Ascending aorta (tissue), 2 donors: ENCODE measurements around the gene DSN1. TPM values are rescaled to one million over a fixed set of nuclear protein-coding genes. Genes with fewer than 3 reads are reported as not detected.
A peak's percentile ranks its signal among the peaks of the same experiment; 100 is the strongest.

Experiments used
- DNase-seq, 2 donors: peaks; one replicate each; pipeline ENCODE4 v3.0.0-alpha.2; 2019; ENCODE audit warnings: low spot score in 2 of 2
- H3K27ac ChIP-seq, 2 donors: fragments of 200-600 bp; sonication (generic); one replicate each; pipeline ENCODE4 v1.5.1; 2016 to 2017; ENCODE audit warnings: mild to moderate bottlenecking in 1 of 2
- H3K27me3 ChIP-seq: fragments of 200-600 bp; sonication (generic); one replicate; pipeline ENCODE4 v1.5.1; 2017
- H3K36me3 ChIP-seq, 2 donors: fragments of 200-600 bp; sonication (generic); one replicate each; pipeline ENCODE4 v1.5.1; 2016
- H3K4me1 ChIP-seq, 2 donors: fragments of 200-600 bp; sonication (generic); one replicate each; pipeline ENCODE4 v1.5.1; 2016 to 2017; ENCODE audit warnings: mild to moderate bottlenecking in 1 of 2
- H3K4me3 ChIP-seq, 2 donors: fragments of 200-600 bp; sonication (generic); one replicate each; pipeline ENCODE4 v1.5.1; 2016 to 2017; ENCODE audit warnings: mild to moderate bottlenecking in 1 of 2
- H3K9me3 ChIP-seq, 2 donors: fragments of 200-600 bp; sonication (generic); one replicate each; pipeline ENCODE4 v1.5.1; 2016
- intact Hi-C: fragments of 100-400 bp; cut with DNase I; formaldehyde crosslinking; loops from one replicate; pipeline ENCODE4 v1.15.1; 2023
- total RNA-seq: library from RNA; depleted of rRNA; stranded (reverse); fragments of >200 nt; gene quantifications from one replicate; pipeline ENCODE4 v1.1.0, GENCODE V29; 2016
- TF ChIP-seq, protein P1 (sequence below), 3 experiments: fragments of 200-600 bp in 2 of 3; fragments of 450-650 bp in 1 of 3; sonication (generic) in 2 of 3; IDR thresholded peaks; one replicate each; pipeline ENCODE4 v1.5.1; 2016 to 2019; ENCODE audit warnings: antibody characterized with exemption in 3 of 3, mild to moderate bottlenecking in 1 of 3, moderate library complexity in 1 of 3

DSN1 gene
- total RNA-seq, 1 donor from 2014 or later = 26.9 TPM

DNA sequence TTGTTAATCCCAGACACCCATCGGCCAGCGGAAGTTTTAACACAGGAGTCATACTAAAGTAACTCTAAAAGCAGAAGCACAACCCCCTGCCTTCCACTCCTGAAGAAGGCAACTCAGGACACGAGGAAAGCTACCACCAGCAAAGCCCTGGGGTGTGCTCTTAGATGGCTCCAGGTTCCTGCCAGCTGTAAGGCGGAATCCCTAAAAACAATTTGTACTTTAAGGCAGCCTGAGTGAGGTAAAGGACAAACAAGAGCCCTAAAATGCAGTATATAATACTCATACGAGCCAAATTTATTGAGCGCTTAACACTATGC is 36.4 kb downstream of the DSN1 start:
- H3K27ac ChIP-seq = peak overlapping the region in 1 of 2 donors; percentile 34
- no peaks in the 10 kb centered on the region for H3K36me3 ChIP-seq
- intact Hi-C loops = no loop called here

DNA sequence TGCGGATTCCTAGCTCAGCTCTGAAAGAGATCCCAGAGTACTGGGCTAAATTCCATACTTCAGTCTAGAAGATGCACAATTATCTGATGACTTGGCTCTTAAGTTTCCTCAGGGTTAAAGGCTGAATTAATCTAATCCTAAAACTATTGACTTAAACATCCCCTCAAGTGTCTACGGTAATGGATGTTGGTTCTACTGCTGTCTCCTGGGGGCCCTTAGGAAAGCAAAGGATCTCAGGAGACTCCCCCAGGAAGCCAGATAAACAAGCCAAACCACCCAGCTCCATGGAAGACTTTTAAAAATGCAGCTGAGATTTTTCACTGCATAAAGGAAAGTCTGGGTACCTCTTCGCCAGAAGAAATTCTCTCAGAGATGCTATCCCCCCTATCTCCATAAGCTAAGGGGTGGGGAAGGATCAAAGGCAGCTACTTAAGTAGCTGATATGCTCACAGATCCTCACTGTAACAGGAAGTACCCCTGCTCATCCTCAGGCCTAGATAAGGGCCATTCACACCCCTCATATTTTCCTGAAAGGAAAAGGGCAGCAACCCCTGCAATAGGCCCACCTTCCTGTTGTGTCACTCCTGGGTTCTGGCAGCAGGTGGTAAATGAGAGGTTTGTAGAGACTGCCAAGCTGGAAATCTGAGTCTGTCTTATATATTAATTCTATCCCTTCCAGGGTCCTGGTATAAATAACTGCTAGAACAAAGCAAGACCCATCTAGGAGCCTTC is 36.9 kb downstream of the DSN1 start:
- Histone ChIP-seq H3K36me3 (no peaks in the 10 kb centered on the region), H3K4me3 (no peak overlapping the region), H3K27ac (peak overlapping the region in 1 of 2 donors; percentile 34), H3K9me3 (no peaks in the 10 kb centered on the region), H3K4me1 (peaks cover 0 to 8% of the 10 kb centered on the region in 2 donors), H3K27me3 (no peaks in the 10 kb centered on the region)
- no peak for DNase-seq
- TF ChIP-seq, protein P1, sequence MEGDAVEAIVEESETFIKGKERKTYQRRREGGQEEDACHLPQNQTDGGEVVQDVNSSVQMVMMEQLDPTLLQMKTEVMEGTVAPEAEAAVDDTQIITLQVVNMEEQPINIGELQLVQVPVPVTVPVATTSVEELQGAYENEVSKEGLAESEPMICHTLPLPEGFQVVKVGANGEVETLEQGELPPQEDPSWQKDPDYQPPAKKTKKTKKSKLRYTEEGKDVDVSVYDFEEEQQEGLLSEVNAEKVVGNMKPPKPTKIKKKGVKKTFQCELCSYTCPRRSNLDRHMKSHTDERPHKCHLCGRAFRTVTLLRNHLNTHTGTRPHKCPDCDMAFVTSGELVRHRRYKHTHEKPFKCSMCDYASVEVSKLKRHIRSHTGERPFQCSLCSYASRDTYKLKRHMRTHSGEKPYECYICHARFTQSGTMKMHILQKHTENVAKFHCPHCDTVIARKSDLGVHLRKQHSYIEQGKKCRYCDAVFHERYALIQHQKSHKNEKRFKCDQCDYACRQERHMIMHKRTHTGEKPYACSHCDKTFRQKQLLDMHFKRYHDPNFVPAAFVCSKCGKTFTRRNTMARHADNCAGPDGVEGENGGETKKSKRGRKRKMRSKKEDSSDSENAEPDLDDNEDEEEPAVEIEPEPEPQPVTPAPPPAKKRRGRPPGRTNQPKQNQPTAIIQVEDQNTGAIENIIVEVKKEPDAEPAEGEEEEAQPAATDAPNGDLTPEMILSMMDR (IDR thresholded peaks at IDR 0.05) = no peak
- intact Hi-C loops = no loop called here

More for the DNA sequence above, 36.4 kb downstream of the DSN1 start:
- TF ChIP-seq, protein P1 (IDR thresholded peaks at IDR 0.05) = no peak
- Histone ChIP-seq H3K27me3 (no peaks in the 10 kb centered on the region), H3K9me3 (no peaks in the 10 kb centered on the region), H3K4me3 (no peak overlapping the region), H3K4me1 (peaks cover 0 to 13% of the 10 kb centered on the region in 2 donors)
- DNase-seq = no peak

DNA sequence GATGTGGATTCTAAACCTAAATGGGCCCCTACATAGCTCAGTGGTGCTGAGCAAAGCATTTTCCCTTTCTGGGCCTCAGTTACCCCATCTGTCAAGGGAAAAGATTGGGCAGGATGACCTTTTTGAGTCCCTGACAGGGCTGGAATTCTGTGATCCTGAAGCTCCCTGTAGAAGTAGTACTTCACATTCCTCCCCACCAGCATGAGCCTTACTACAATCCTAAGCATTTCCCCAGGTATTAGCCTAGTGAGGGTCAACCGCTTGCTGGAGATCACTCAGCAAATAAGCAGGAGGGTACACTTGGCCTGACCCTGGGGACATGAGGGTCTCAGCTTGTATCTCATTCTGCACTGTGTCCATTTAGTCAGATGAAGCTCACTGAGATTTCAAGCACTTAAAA is 41.1 kb downstream of the DSN1 start:
- no peak for DNase-seq
- Histone ChIP-seq H3K27ac (no peak overlapping the region), H3K9me3 (no peaks in the 10 kb centered on the region), H3K4me3 (no peak overlapping the region), H3K4me1 (peaks cover 0 to 8% of the 10 kb centered on the region in 2 donors), H3K27me3 (no peaks in the 10 kb centered on the region), H3K36me3 (no peaks in the 10 kb centered on the region)
- intact Hi-C loops = no loop called here
- TF ChIP-seq, protein P1 (IDR thresholded peaks at IDR 0.05) = no peak

DNA sequence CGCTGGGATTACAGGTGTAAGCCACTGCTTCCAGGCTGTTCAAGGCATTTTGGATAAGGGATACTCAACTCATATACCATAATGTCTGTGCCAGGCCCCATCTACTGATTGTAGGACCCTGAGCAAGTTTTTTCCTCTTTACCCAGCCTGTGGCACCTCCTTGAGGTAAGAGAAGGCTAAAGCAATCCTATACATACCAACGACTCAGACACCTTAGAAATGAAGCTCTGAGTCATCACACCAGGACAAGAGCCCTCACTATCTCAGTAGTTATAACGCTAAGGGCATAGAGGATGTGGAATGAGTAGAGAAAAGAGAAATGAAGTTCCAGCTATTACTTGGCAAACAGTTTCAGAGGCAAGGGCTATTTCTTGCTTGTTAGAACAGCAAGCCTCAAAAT is 44.6 kb downstream of the DSN1 start:
- Histone ChIP-seq H3K27ac (no peak overlapping the region), H3K27me3 (no peaks in the 10 kb centered on the region), H3K4me3 (no peak overlapping the region), H3K36me3 (no peaks in the 10 kb centered on the region), H3K4me1 (peaks cover 0 to 10% of the 10 kb centered on the region in 2 donors), H3K9me3 (no peaks in the 10 kb centered on the region)
- no peak for DNase-seq
- TF ChIP-seq, protein P1 (IDR thresholded peaks at IDR 0.05) = no peak
- intact Hi-C loops = no loop called here

DNA sequence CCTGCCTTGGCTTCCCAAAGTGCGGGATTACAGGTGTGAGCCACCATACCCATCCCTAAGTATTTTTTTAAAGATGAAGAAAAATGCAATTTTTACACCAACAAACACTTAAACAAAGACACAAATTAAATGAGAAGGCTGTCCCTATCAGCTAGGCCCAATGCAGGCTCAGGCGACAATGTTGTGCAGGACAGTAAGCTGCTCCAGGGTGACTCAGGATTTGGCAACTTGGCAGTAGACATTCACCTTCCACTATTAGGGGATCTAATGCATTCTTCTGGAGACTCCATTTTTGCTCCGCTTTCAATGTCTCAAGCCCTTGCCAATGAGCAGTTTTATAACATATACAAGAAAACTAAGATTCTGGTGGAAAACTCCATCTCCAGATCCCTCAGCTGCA is 47.4 kb downstream of the DSN1 start:
- Histone ChIP-seq H3K36me3 (peaks cover 0 to 3% of the 10 kb centered on the region in 2 donors), H3K4me3 (no peak overlapping the region), H3K9me3 (no peaks in the 10 kb centered on the region), H3K27ac (no peak overlapping the region), H3K27me3 (no peaks in the 10 kb centered on the region), H3K4me1 (peaks cover 0 to 10% of the 10 kb centered on the region in 2 donors)
- TF ChIP-seq, protein P1 (IDR thresholded peaks at IDR 0.05) = no peak
- intact Hi-C loops = no loop called here
- no peak for DNase-seq
